Measurements from ENCODE around the gene RABGEF1.
"Not testable (repeated sequence)": the region's sequence is repeated elsewhere in the genome, so short reads cannot be mapped to it uniquely, and the experiment has no call there.

RABGEF1 gene

GRCh38 chr7:66763183-66763582, 22.6 kb downstream of the RABGEF1 start:
- not testable (repeated sequence) for H3K27ac ChIP-seq; DNase-seq (ENCODE audit: low read depth, low spot score)

GRCh38 chr7:66763633-66764355, 23.3 kb downstream of the RABGEF1 start:
- DNase-seq (ENCODE audit: low read depth, low spot score): not testable (repeated sequence)

GRCh38 chr7:66764905-66765304, 24.4 kb downstream of the RABGEF1 start:
- not testable (repeated sequence) for H3K27ac ChIP-seq; DNase-seq (ENCODE audit: low read depth, low spot score)

More at GRCh38 chr7:66763633-66764355, 23.3 kb downstream of the RABGEF1 start:
- H3K27ac ChIP-seq: not testable (repeated sequence)

- not testable (repeated sequence) for DNase-seq (ENCODE audit: low read depth, low spot score); H3K27ac ChIP-seq
Measured at GRCh38 chr7:66765322-66766025, 24.9 kb downstream of the RABGEF1 start.

GRCh38 chr7:66766041-66766440, 25.5 kb downstream of the RABGEF1 start:
- H3K27ac ChIP-seq: no peak overlapping the region
- DNase-seq (ENCODE audit: low read depth, low spot score): no peak

GRCh38 chr7:66767486-66767885, 27.0 kb downstream of the RABGEF1 start:
- H3K27ac ChIP-seq; DNase-seq (ENCODE audit: low read depth, low spot score): not testable (repeated sequence)

GRCh38 chr7:66768865-66769832, 28.6 kb downstream of the RABGEF1 start:
- H3K27ac ChIP-seq: no peak overlapping the region
- DNase-seq (ENCODE audit: low read depth, low spot score): no peak

- DNase-seq (ENCODE audit: low read depth, low spot score): no peak
- no peak overlapping the region for H3K27ac ChIP-seq
Measured at GRCh38 chr7:66769833-66770512, 29.4 kb downstream of the RABGEF1 start.

GRCh38 chr7:66771795-66772194, 31.3 kb downstream of the RABGEF1 start:
- no peak for DNase-seq (ENCODE audit: low read depth, low spot score)
- H3K27ac ChIP-seq: no peak overlapping the region

- H3K27ac ChIP-seq; DNase-seq (ENCODE audit: low read depth, low spot score): not testable (repeated sequence)
Measured at GRCh38 chr7:66773744-66774143, 33.2 kb downstream of the RABGEF1 start.

- H3K27ac ChIP-seq; DNase-seq (ENCODE audit: low read depth, low spot score): not testable (repeated sequence)
Measured at GRCh38 chr7:66776383-66776782, 35.9 kb downstream of the RABGEF1 start.

GRCh38 chr7:66776800-66777442, 36.4 kb downstream of the RABGEF1 start:
- H3K27ac ChIP-seq: no peak overlapping the region
- DNase-seq (ENCODE audit: low read depth, low spot score): no peak

GRCh38 chr7:66778201-66778600, 37.7 kb downstream of the RABGEF1 start:
- no peak overlapping the region for H3K27ac ChIP-seq
- DNase-seq (ENCODE audit: low read depth, low spot score): no peak

- peak overlapping the region; percentile 0 for H3K27ac ChIP-seq
- DNase-seq (ENCODE audit: low read depth, low spot score): no peak
Measured at GRCh38 chr7:66779669-66780409, 39.3 kb downstream of the RABGEF1 start.

- no peak overlapping the region for H3K27ac ChIP-seq
Measured at GRCh38 chr7:66781408-66782090, 41.0 kb downstream of the RABGEF1 start.

GRCh38 chr7:66782875-66783274, 42.3 kb downstream of the RABGEF1 start:
- not testable (repeated sequence) for H3K27ac ChIP-seq; DNase-seq (ENCODE audit: low read depth, low spot score)

More at GRCh38 chr7:66781408-66782090, 41.0 kb downstream of the RABGEF1 start:
- DNase-seq (ENCODE audit: low read depth, low spot score): no peak

GRCh38 chr7:66783887-66784595, 43.5 kb downstream of the RABGEF1 start:
- not testable (repeated sequence) for DNase-seq (ENCODE audit: low read depth, low spot score); H3K27ac ChIP-seq
